ENCODE measurements around the gene MAGI2. TPM values are rescaled to one million over a fixed set of nuclear protein-coding genes. Genes with fewer than 3 reads are reported as not detected.

Gene MAGI2
- total RNA-seq, 3 donors from 2014 or later = 9.8 to 22.7 (median 20.2) TPM

- Histone ChIP-seq H3K36me3 (no peaks in the 10 kb centered on the region), H3K4me3 (no peak overlapping the region), H3K4me1 (no peaks in the 10 kb centered on the region), H3K27ac (no peak overlapping the region), H3K9me3 (no peaks in the 10 kb centered on the region), H3K27me3 (no peaks in the 10 kb centered on the region)
- no peak for TF ChIP-seq CTCF (IDR thresholded peaks at IDR 0.05)
- TF ChIP-seq POLR2A (IDR thresholded peaks at IDR 0.05) = no peak
- TF ChIP-seq POLR2AphosphoS5 (IDR thresholded peaks at IDR 0.05) = no peak
- intact Hi-C loops (cut with DNase I; ENCODE audit: low total_unique reads) = no loop called here
- no peak for DNase-seq (ENCODE audit: low spot score in 2 of 2)
Observed at GRCh38 chr7:78845155-78845554, 608.3 kb downstream of the MAGI2 start.

- H3K27ac ChIP-seq = no peak overlapping the region
- intact Hi-C loops (cut with DNase I; ENCODE audit: low total_unique reads) = no loop called here
- TF ChIP-seq POLR2AphosphoS5 (IDR thresholded peaks at IDR 0.05) = no peak
- TF ChIP-seq CTCF (IDR thresholded peaks at IDR 0.05) = no peak
- TF ChIP-seq POLR2A (IDR thresholded peaks at IDR 0.05) = no peak
Observed at GRCh38 chr7:78842068-78842467, 611.4 kb downstream of the MAGI2 start.

GRCh38 chr7:78835897-78836296 lies 617.6 kb downstream of the MAGI2 start:
- no peaks in the 10 kb centered on the region for H3K9me3 ChIP-seq
- no peak for DNase-seq (ENCODE audit: low spot score in 2 of 2)
- no peaks in the 10 kb centered on the region for H3K27me3 ChIP-seq
- H3K27ac ChIP-seq = no peak overlapping the region
- no peak for TF ChIP-seq POLR2AphosphoS5 (IDR thresholded peaks at IDR 0.05)
- TF ChIP-seq POLR2A (IDR thresholded peaks at IDR 0.05) = no peak
- TF ChIP-seq CTCF (IDR thresholded peaks at IDR 0.05) = no peak
- H3K4me3 ChIP-seq = no peak overlapping the region
- no peaks in the 10 kb centered on the region for H3K36me3 ChIP-seq
- H3K4me1 ChIP-seq = no peaks in the 10 kb centered on the region
- intact Hi-C loops (cut with DNase I; ENCODE audit: low total_unique reads) = no loop called here

More at GRCh38 chr7:78842068-78842467, 611.4 kb downstream of the MAGI2 start:
- no peak overlapping the region for H3K4me3 ChIP-seq
- no peaks in the 10 kb centered on the region for H3K36me3 ChIP-seq
- no peaks in the 10 kb centered on the region for H3K4me1 ChIP-seq
- H3K9me3 ChIP-seq = no peaks in the 10 kb centered on the region
- no peaks in the 10 kb centered on the region for H3K27me3 ChIP-seq
- DNase-seq (ENCODE audit: low spot score in 2 of 2) = no peak

- no peaks in the 10 kb centered on the region for H3K36me3 ChIP-seq
- intact Hi-C loops (cut with DNase I; ENCODE audit: low total_unique reads) = no loop called here
- no peak for TF ChIP-seq CTCF (IDR thresholded peaks at IDR 0.05)
- TF ChIP-seq POLR2A (IDR thresholded peaks at IDR 0.05) = no peak
- TF ChIP-seq POLR2AphosphoS5 (IDR thresholded peaks at IDR 0.05) = no peak
- H3K27me3 ChIP-seq = no peaks in the 10 kb centered on the region
- DNase-seq (ENCODE audit: low spot score in 2 of 2) = no peak
- H3K27ac ChIP-seq = no peak overlapping the region
- no peaks in the 10 kb centered on the region for H3K4me1 ChIP-seq
- no peak overlapping the region for H3K4me3 ChIP-seq
- no peaks in the 10 kb centered on the region for H3K9me3 ChIP-seq
Observed at GRCh38 chr7:78828317-78828716, 625.1 kb downstream of the MAGI2 start.

- Histone ChIP-seq H3K4me3 (no peak overlapping the region), H3K4me1 (no peaks in the 10 kb centered on the region), H3K27me3 (no peaks in the 10 kb centered on the region), H3K27ac (no peak overlapping the region), H3K36me3 (no peaks in the 10 kb centered on the region), H3K9me3 (peaks cover 0 to 10% of the 10 kb centered on the region in 2 donors)
- intact Hi-C loops (cut with DNase I; ENCODE audit: low total_unique reads) = no loop called here
- DNase-seq (ENCODE audit: low spot score in 2 of 2) = no peak
- TF ChIP-seq CTCF (IDR thresholded peaks at IDR 0.05) = no peak
- TF ChIP-seq POLR2AphosphoS5 (IDR thresholded peaks at IDR 0.05) = no peak
- no peak for TF ChIP-seq POLR2A (IDR thresholded peaks at IDR 0.05)
Observed at GRCh38 chr7:78803501-78804127, 649.9 kb downstream of the MAGI2 start.

Measured in breast epithelium (tissue), 4 donors.